Ishikawa (cell line): ENCODE results near the gene B4GALNT1.

Experiments
- CEBPB ChIP-seq: IDR thresholded peaks from 2 replicates; pipeline ENCODE4 v1.6.1; 2012
- EGR1 ChIP-seq: IDR thresholded peaks from 2 replicates; pipeline ENCODE4 v1.6.1; 2012
- EP300 ChIP-seq: IDR thresholded peaks from 2 replicates; pipeline ENCODE4 v1.6.1; 2012; ENCODE audit warnings: borderline replicate concordance
- FOXM1 ChIP-seq: IDR thresholded peaks from 2 replicates; pipeline ENCODE4 v1.6.1; 2012; ENCODE audit warnings: low read depth, borderline replicate concordance
- RAD21 ChIP-seq: IDR thresholded peaks from 2 replicates; pipeline ENCODE4 v1.6.1; 2012; ENCODE audit warnings: low read depth
- TEAD4 ChIP-seq: IDR thresholded peaks from 2 replicates; pipeline ENCODE4 v1.6.1; 2012
- TF ChIP-seq, protein P1 (sequence below): IDR thresholded peaks from 2 replicates; pipeline ENCODE4 v1.6.1; 2012; ENCODE audit warnings: low read depth, mild to moderate bottlenecking
- TF ChIP-seq, protein P2 (sequence below): IDR thresholded peaks from 2 replicates; pipeline ENCODE4 v1.6.1; 2012

GRCh38 chr12:57631566-57632072 is 1.4 kb downstream of the B4GALNT1 start:
- TF ChIP-seq EP300: no peak
- no peak for TF ChIP-seq RAD21
- TF ChIP-seq, protein P1, sequence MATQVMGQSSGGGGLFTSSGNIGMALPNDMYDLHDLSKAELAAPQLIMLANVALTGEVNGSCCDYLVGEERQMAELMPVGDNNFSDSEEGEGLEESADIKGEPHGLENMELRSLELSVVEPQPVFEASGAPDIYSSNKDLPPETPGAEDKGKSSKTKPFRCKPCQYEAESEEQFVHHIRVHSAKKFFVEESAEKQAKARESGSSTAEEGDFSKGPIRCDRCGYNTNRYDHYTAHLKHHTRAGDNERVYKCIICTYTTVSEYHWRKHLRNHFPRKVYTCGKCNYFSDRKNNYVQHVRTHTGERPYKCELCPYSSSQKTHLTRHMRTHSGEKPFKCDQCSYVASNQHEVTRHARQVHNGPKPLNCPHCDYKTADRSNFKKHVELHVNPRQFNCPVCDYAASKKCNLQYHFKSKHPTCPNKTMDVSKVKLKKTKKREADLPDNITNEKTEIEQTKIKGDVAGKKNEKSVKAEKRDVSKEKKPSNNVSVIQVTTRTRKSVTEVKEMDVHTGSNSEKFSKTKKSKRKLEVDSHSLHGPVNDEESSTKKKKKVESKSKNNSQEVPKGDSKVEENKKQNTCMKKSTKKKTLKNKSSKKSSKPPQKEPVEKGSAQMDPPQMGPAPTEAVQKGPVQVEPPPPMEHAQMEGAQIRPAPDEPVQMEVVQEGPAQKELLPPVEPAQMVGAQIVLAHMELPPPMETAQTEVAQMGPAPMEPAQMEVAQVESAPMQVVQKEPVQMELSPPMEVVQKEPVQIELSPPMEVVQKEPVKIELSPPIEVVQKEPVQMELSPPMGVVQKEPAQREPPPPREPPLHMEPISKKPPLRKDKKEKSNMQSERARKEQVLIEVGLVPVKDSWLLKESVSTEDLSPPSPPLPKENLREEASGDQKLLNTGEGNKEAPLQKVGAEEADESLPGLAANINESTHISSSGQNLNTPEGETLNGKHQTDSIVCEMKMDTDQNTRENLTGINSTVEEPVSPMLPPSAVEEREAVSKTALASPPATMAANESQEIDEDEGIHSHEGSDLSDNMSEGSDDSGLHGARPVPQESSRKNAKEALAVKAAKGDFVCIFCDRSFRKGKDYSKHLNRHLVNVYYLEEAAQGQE: no peak
- TF ChIP-seq CEBPB: no peak
- TF ChIP-seq TEAD4: no peak
- no peak for TF ChIP-seq EGR1
- no peak for TF ChIP-seq FOXM1
- TF ChIP-seq, protein P2, sequence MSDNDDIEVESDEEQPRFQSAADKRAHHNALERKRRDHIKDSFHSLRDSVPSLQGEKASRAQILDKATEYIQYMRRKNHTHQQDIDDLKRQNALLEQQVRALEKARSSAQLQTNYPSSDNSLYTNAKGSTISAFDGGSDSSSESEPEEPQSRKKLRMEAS: no peak
